DOHH2 (cell line): Measurements from ENCODE around the gene OR52E8.

Experiments
- H3F3A ChIP-seq: fragments of 200-600 bp; sonication (generic), shearing (Covaris generic); 2 replicates; pipeline ENCODE4 v1.6.0; 2016; ENCODE audit warnings: antibody characterized with exemption, mild to moderate bottlenecking; ENCODE audit not compliant: control insufficient read depth, insufficient read depth
- H3K27ac ChIP-seq: fragments of 200-600 bp; sonication (generic); 2 replicates; pipeline ENCODE4 v1.5.1; 2014; ENCODE audit warnings: low read depth, mild to moderate bottlenecking, low read length, moderate library complexity
- H3K27me3 ChIP-seq: fragments of 200-600 bp; sonication (generic); 2 replicates; pipeline ENCODE4 v1.6.1; 2014; ENCODE audit warnings: mild to moderate bottlenecking, low read length, mixed read lengths; ENCODE audit not compliant: control insufficient read depth
- H3K36me3 ChIP-seq: fragments of 200-600 bp; sonication (generic); 2 replicates; pipeline ENCODE4 v1.6.1; 2014; ENCODE audit warnings: mild to moderate bottlenecking, low read length, moderate library complexity, mixed read lengths; ENCODE audit not compliant: control insufficient read depth
- H3K4me1 ChIP-seq: fragments of 200-600 bp; sonication (generic); 2 replicates; pipeline ENCODE4 v1.6.1; 2014; ENCODE audit warnings: mild to moderate bottlenecking, low read length, mixed read lengths; ENCODE audit not compliant: control insufficient read depth
- H3K4me2 ChIP-seq: fragments of 200-600 bp; sonication (generic); 2 replicates; pipeline ENCODE4 v1.6.0; 2014; ENCODE audit warnings: mild to moderate bottlenecking, low read length, moderate library complexity
- H3K4me3 ChIP-seq: fragments of 200-600 bp; sonication (generic); 2 replicates; pipeline ENCODE4 v1.5.1; 2014; ENCODE audit warnings: mild to moderate bottlenecking, low read length, mixed read lengths
- H3K79me2 ChIP-seq: fragments of 200-600 bp; sonication (generic); 2 replicates; pipeline ENCODE4 v1.6.1; 2014; ENCODE audit warnings: mild to moderate bottlenecking, low read length, mixed read lengths; ENCODE audit not compliant: control insufficient read depth
- H3K9me2 ChIP-seq: fragments of 200-600 bp; sonication (generic); replicated peaks from 2 replicates; pipeline ENCODE4 v1.6.1; 2014; ENCODE audit warnings: mild to moderate bottlenecking, low read length, mixed read lengths; ENCODE audit not compliant: control insufficient read depth
- H3K9me3 ChIP-seq: fragments of 200-600 bp; sonication (generic); 2 replicates; pipeline ENCODE4 v1.6.1; 2014; ENCODE audit warnings: antibody characterized with exemption, low read length, mixed read lengths; ENCODE audit not compliant: control insufficient read depth, insufficient read depth
- H4K20me1 ChIP-seq: fragments of 200-600 bp; sonication (generic); 2 replicates; pipeline ENCODE4 v1.6.0; 2014; ENCODE audit warnings: low read depth, mild to moderate bottlenecking, antibody characterized with exemption, low read length, moderate library complexity; ENCODE audit not compliant: control insufficient read depth, insufficient read depth
- EZH2phosphoT487 ChIP-seq: fragments of 200-600 bp; sonication (generic); IDR thresholded peaks from 2 replicates; pipeline ENCODE4 v1.6.1; 2017; ENCODE audit warnings: borderline replicate concordance, mild to moderate bottlenecking, antibody characterized with exemption, low read length, moderate library complexity, mixed read lengths
- TF ChIP-seq, protein P1 (sequence below): fragments of 200-600 bp; sonication (generic); IDR thresholded peaks from one replicate; pipeline ENCODE4 v1.5.1; 2014; ENCODE audit warnings: antibody characterized with exemption, mild to moderate bottlenecking, low read depth, low read length; ENCODE audit not compliant: poor library complexity, severe bottlenecking

Gene OR52E8

DNA sequence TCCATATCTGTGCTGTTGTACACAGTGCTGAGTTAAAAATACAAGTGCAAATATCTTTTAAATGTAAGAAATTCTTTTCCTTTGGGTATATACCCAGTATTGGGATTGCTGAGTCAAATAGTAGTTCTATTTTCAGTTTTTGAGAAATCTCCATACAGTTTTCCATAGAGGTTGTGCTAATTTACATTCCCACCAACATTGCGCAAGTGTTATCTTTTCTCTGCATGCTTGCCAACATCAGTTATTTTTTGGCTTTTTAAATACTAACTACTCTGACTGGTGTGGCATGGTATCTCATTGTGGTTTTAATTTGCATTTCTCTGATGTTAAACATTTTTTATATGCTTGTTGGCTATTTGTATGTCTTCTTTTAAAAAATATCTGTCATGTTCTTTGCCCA, 6.5 kb downstream of the OR52E8 start:
- Histone ChIP-seq H3K4me1 (no peaks in the 10 kb centered on the region), H3F3A (no peaks in the 10 kb centered on the region), H3K4me3 (no peak overlapping the region), H3K27me3 (no peaks in the 10 kb centered on the region), H3K27ac (no peak overlapping the region), H3K4me2 (no peak overlapping the region), H3K9me3 (no peaks in the 10 kb centered on the region), H3K36me3 (no peaks in the 10 kb centered on the region), H3K9me2 (no peaks in the 10 kb centered on the region), H4K20me1 (no peaks in the 10 kb centered on the region), H3K79me2 (no peaks in the 10 kb centered on the region)
- no peak for TF ChIP-seq EZH2phosphoT487
- TF ChIP-seq, protein P1, sequence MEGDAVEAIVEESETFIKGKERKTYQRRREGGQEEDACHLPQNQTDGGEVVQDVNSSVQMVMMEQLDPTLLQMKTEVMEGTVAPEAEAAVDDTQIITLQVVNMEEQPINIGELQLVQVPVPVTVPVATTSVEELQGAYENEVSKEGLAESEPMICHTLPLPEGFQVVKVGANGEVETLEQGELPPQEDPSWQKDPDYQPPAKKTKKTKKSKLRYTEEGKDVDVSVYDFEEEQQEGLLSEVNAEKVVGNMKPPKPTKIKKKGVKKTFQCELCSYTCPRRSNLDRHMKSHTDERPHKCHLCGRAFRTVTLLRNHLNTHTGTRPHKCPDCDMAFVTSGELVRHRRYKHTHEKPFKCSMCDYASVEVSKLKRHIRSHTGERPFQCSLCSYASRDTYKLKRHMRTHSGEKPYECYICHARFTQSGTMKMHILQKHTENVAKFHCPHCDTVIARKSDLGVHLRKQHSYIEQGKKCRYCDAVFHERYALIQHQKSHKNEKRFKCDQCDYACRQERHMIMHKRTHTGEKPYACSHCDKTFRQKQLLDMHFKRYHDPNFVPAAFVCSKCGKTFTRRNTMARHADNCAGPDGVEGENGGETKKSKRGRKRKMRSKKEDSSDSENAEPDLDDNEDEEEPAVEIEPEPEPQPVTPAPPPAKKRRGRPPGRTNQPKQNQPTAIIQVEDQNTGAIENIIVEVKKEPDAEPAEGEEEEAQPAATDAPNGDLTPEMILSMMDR: no peak

DNA sequence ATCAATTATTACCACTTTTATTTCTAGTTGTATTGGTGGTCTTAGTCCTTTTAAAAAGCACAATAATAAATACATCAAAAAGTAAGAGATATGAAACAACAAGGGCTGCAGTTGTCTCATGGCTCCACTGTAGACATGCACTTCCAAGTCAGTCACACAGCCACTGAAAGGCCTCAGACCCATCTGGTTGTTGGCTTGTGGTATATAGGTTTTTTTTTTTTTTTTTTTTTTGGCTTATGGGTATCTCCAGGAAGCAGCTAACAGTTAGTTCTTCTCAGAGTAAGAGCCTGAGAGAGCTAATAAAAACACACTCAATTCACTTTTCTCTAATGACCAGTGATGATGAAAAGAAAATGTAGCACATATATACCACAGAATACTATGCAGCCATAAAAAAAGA, 9.8 kb downstream of the OR52E8 start:
- H3K4me2 ChIP-seq: no peak overlapping the region
- H3F3A ChIP-seq: no peaks in the 10 kb centered on the region
- H3K4me1 ChIP-seq: no peaks in the 10 kb centered on the region
- no peaks in the 10 kb centered on the region; the same call in 1 of the 2 replicates for H3K9me2 ChIP-seq
- no peaks in the 10 kb centered on the region for H3K27me3 ChIP-seq
- no peak overlapping the region for H3K27ac ChIP-seq
- H3K4me3 ChIP-seq: no peak overlapping the region
- H3K79me2 ChIP-seq: no peaks in the 10 kb centered on the region
- H3K9me3 ChIP-seq: no peaks in the 10 kb centered on the region
- TF ChIP-seq, protein P1: no peak
- no peak for TF ChIP-seq EZH2phosphoT487
- no peaks in the 10 kb centered on the region for H3K36me3 ChIP-seq
- no peaks in the 10 kb centered on the region for H4K20me1 ChIP-seq

DNA sequence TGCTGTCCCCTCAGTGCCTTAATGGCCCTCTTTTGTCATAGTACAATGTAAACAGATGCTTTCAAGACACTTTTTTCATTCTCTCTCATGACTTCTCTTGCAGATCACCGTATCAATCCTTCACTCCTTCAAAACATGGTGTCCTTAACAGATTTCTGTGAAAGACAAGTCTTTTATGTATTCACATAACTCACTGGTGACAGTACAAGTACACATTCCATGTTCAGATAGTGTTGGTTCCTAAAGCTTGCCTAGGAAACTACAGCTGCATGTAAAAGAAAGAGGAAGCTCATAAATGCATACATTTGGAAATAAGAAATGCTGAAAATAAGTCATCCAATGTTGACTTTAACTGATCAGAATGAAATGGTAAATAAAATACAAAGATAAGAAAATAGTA, 10.8 kb downstream of the OR52E8 start:
- Histone ChIP-seq H3F3A (no peaks in the 10 kb centered on the region), H3K9me3 (no peaks in the 10 kb centered on the region), H3K4me3 (no peak overlapping the region), H3K4me2 (no peak overlapping the region), H3K36me3 (no peaks in the 10 kb centered on the region), H3K4me1 (no peaks in the 10 kb centered on the region), H3K9me2 (no peaks in the 10 kb centered on the region; the same call in 1 of the 2 replicates), H4K20me1 (no peaks in the 10 kb centered on the region), H3K27me3 (no peaks in the 10 kb centered on the region), H3K27ac (no peak overlapping the region), H3K79me2 (no peaks in the 10 kb centered on the region)
- TF ChIP-seq, protein P1: no peak
- no peak for TF ChIP-seq EZH2phosphoT487
